IMR-90 (cell line): ENCODE measurements around the gene PARP11. TPM values are rescaled to one million over a fixed set of nuclear protein-coding genes. Genes with fewer than 3 reads are reported as not detected.

Source experiments
- ATAC-seq: fragments of 200-7000 bp; cut with Tn5 transposase; 2 replicates; pipeline ENCODE4 v1.9.1; 2020; ENCODE audit warnings: low read depth, mild to moderate bottlenecking, moderate library complexity
- BruUV-seq: library from RNA; stranded (reverse); fragments of 400-500 nt; replicated peaks from 2 replicates; lab custom pipeline; 2021; lab: Mats Ljungman, UMichigan
- CTCF ChIA-PET: fragments of 300-600 bp; formaldehyde crosslinking; extraction: SDS; loops from one replicate; lab custom pipeline; 2021; ENCODE audit warnings: antibody characterized with exemption; lab: Yijun Ruan, JAX
- POLR2A ChIA-PET: fragments of 300-600 bp; sonication (Branson Sonifier 250); formaldehyde crosslinking; loops from one replicate; lab custom pipeline; 2022; ENCODE audit warnings: antibody characterized with exemption; ENCODE audit not compliant: unreplicated experiment; lab: Charles Lee
- DNase-seq: peaks from one replicate; pipeline ENCODE4 v3.0.0; 2013
- H2AFZ ChIP-seq: replicated peaks from 2 replicates; pipeline ENCODE3; 2013; ENCODE audit warnings: low read length, mild to moderate bottlenecking; ENCODE audit not compliant: poor library complexity
- H2AK5ac ChIP-seq: 2 replicates; pipeline ENCODE4 v1.6.1; 2013; ENCODE audit warnings: low read depth, low read length, inconsistent platforms
- H2AK9ac ChIP-seq: replicated peaks from 2 replicates; pipeline ENCODE3; 2013; ENCODE audit warnings: mild to moderate bottlenecking, low read depth, low read length, moderate library complexity; ENCODE audit not compliant: poor library complexity
- H2BK120ac ChIP-seq: 2 replicates; pipeline ENCODE4 v1.6.1; 2013; ENCODE audit warnings: low read depth, low read length, inconsistent platforms
- H2BK15ac ChIP-seq: 3 replicates; pipeline ENCODE4 v1.6.1; 2013; ENCODE audit warnings: low read depth, low read length, inconsistent platforms
- H2BK20ac ChIP-seq: 2 replicates; pipeline ENCODE4 v1.6.1; 2013; ENCODE audit warnings: low read depth, mild to moderate bottlenecking, inconsistent platforms, low read length, moderate library complexity
- H2BK5ac ChIP-seq: 2 replicates; pipeline ENCODE4 v1.6.1; 2013; ENCODE audit warnings: mild to moderate bottlenecking, low read depth, low read length, inconsistent platforms; ENCODE audit not compliant: poor library complexity, severe bottlenecking
- H3K14ac ChIP-seq: replicated peaks from 2 replicates; pipeline ENCODE4 v1.6.1; 2013; ENCODE audit warnings: low read depth, low read length, inconsistent platforms
- H3K18ac ChIP-seq: 2 replicates; pipeline ENCODE4 v1.6.1; 2013; ENCODE audit warnings: low read depth, low read length, control low read depth
- H3K23ac ChIP-seq: 2 replicates; pipeline ENCODE4 v1.6.1; 2013; ENCODE audit warnings: low read depth, low read length, inconsistent platforms
- H3K27ac ChIP-seq: 2 replicates; pipeline ENCODE4 v1.5.1; 2013; ENCODE audit warnings: mild to moderate bottlenecking, control low read depth, low read length; ENCODE audit not compliant: insufficient read depth
- H3K27me3 ChIP-seq: 2 replicates; pipeline ENCODE4 v1.6.1; 2013; ENCODE audit warnings: low read length; ENCODE audit not compliant: control insufficient read depth, insufficient read depth
- H3K36me3 ChIP-seq: 2 replicates; pipeline ENCODE4 v1.6.1; 2013; ENCODE audit warnings: low read length, mixed read lengths; ENCODE audit not compliant: control insufficient read depth, insufficient read depth
- H3K4ac ChIP-seq: 2 replicates; pipeline ENCODE4 v1.6.1; 2013; ENCODE audit warnings: low read depth, low read length, inconsistent platforms
- H3K4me1 ChIP-seq: 2 replicates; pipeline ENCODE4 v1.6.1; 2013; ENCODE audit warnings: low read length, mixed read lengths; ENCODE audit not compliant: control insufficient read depth, insufficient read depth
- H3K4me2 ChIP-seq: 2 replicates; pipeline ENCODE4 v1.6.1; 2013; ENCODE audit warnings: low read depth, mild to moderate bottlenecking, control low read depth, low read length, moderate library complexity
- H3K4me3 ChIP-seq: 2 replicates; pipeline ENCODE4 v1.5.1; 2013; ENCODE audit warnings: low read depth, mild to moderate bottlenecking, control low read depth, low read length, moderate library complexity; ENCODE audit not compliant: insufficient read depth
- H3K56ac ChIP-seq: 2 replicates; pipeline ENCODE4 v1.6.1; 2013; ENCODE audit warnings: low read length, inconsistent platforms; ENCODE audit not compliant: insufficient read depth; ENCODE audit errors: extremely low read depth
- H3K79me1 ChIP-seq, 2 experiments: 2 replicates each; pipeline ENCODE4 v1.6.1; 2013; ENCODE audit warnings: low read length in 2 of 2, inconsistent platforms in 1 of 2, low read depth in 1 of 2
- H3K9ac ChIP-seq: 2 replicates; pipeline ENCODE4 v1.6.1; 2013; ENCODE audit warnings: low read depth, low read length, control low read depth
- H3K9me1 ChIP-seq: 2 replicates; pipeline ENCODE4 v1.6.1; 2013; ENCODE audit warnings: low read length, inconsistent platforms; ENCODE audit not compliant: insufficient read depth
- H3K9me3 ChIP-seq: 2 replicates; pipeline ENCODE4 v1.6.1; 2013; ENCODE audit warnings: low read length; ENCODE audit not compliant: control insufficient read depth, insufficient read depth
- H4K20me1 ChIP-seq: 2 replicates; pipeline ENCODE4 v1.6.1; 2013; ENCODE audit warnings: low read length, inconsistent platforms; ENCODE audit not compliant: insufficient read depth
- H4K5ac ChIP-seq: 2 replicates; pipeline ENCODE4 v1.6.1; 2013; ENCODE audit warnings: mild to moderate bottlenecking, low read depth, low read length, control low read depth
- H4K8ac ChIP-seq, 2 experiments: 2 replicates each; pipeline ENCODE4 v1.6.1; 2013; ENCODE audit warnings: low read depth in 2 of 2, low read length in 2 of 2, control low read depth in 1 of 2, inconsistent platforms in 1 of 2
- H4K91ac ChIP-seq: 2 replicates; pipeline ENCODE4 v1.6.1; 2013; ENCODE audit warnings: low read depth, low read length, inconsistent platforms; ENCODE audit not compliant: insufficient read depth
- CEBPB ChIP-seq: IDR thresholded peaks from 2 replicates; pipeline ENCODE4 v1.6.1; 2012; ENCODE audit warnings: low read depth, low read length, improper control_type of control experiment
- CTCF ChIP-seq: conservative IDR thresholded peaks from 2 replicates; pipeline ENCODE4 v1.5.1; 2012; ENCODE audit warnings: mild to moderate bottlenecking, low read depth, low read length, improper control_type of control experiment
- FOS ChIP-seq: fragments of 150-350 bp; IDR thresholded peaks from 2 replicates; pipeline ENCODE4 v1.6.1; 2016; ENCODE audit warnings: low read depth, low read length
- MAFK ChIP-seq: IDR thresholded peaks from 2 replicates; pipeline ENCODE4 v1.6.1; 2012; ENCODE audit warnings: low read depth, low read length, improper control_type of control experiment
- NFE2L2 ChIP-seq: fragments of 150-350 bp; IDR thresholded peaks from 2 replicates; pipeline ENCODE4 v1.6.1; 2016; ENCODE audit warnings: low read depth, mild to moderate bottlenecking, low read length
- POLR2A ChIP-seq: IDR thresholded peaks from 2 replicates; pipeline ENCODE4 v1.6.1; 2012; ENCODE audit warnings: mild to moderate bottlenecking, low read depth, low read length
- RAD21 ChIP-seq: IDR thresholded peaks from 2 replicates; pipeline ENCODE4 v1.6.1; 2012; ENCODE audit warnings: low read length, improper control_type of control experiment
- RCOR1 ChIP-seq: IDR thresholded peaks from 2 replicates; pipeline ENCODE4 v1.6.1; 2012; ENCODE audit warnings: mild to moderate bottlenecking, low read length, improper control_type of control experiment; ENCODE audit not compliant: insufficient replicate concordance
- RFX5 ChIP-seq: IDR thresholded peaks from 2 replicates; pipeline ENCODE4 v1.8.0; 2012; ENCODE audit warnings: low read depth, mild to moderate bottlenecking, low read length, moderate library complexity
- SMC3 ChIP-seq: fragments of 150-350 bp; IDR thresholded peaks from 2 replicates; pipeline ENCODE4 v1.6.1; 2016; ENCODE audit warnings: low read depth, mild to moderate bottlenecking, antibody characterized with exemption, low read length, moderate library complexity
- WGBS, 2 experiments: methylation state at CpG; one replicate each; pipeline versions ENCODE4 v1.1.5 to v1.1.7; 2013; ENCODE audit warnings: missing lambda C conversion rate in 2 of 2; ENCODE audit not compliant: insufficient read length in 1 of 2; ENCODE audit errors: extremely low coverage in 2 of 2; 5-methylcytosine and 5-hydroxymethylcytosine counted together
- dilution Hi-C: fragments of 300-500 bp; cut with HindIII; formaldehyde crosslinking; loops from one replicate; pipeline ENCODE4 v1.14.3; 2018; ENCODE audit warnings: low sequenced_read_pairs; ENCODE audit not compliant: unreplicated experiment
- in situ Hi-C: fragments of 300-500 bp; cut with MboI; formaldehyde crosslinking; loops from 3 replicates; pipeline ENCODE4 v1.14.3; 2019; ENCODE audit warnings: low sequenced_read_pairs, inconsistent platforms, mixed read lengths
- intact Hi-C: fragments of 100-400 bp; cut with micrococcal nuclease; formaldehyde crosslinking; loops from 2 replicates; pipeline ENCODE4 v1.10.0; 2022
- polyA plus RNA-seq, 3 experiments: library from polyadenylated mRNA; depleted of rRNA; stranded (reverse); fragments of >200 nt; gene quantifications; 2 replicates each; pipeline ENCODE4 v1.2.3, GENCODE V29; 2012; ENCODE audit warnings: low replicate concordance in 1 of 3
- total RNA-seq: library from RNA; depleted of rRNA; stranded (reverse); fragments of >200 nt; gene quantifications from 2 replicates; pipeline ENCODE4 v1.2.3, GENCODE V29; 2012

PARP11 gene
- total and polyA plus RNA-seq, 2 of the 4 experiments (the other 2 are of a cell fraction) = 1.8 to 3.0 TPM

- Histone ChIP-seq H2AK9ac (no peak overlapping the region), H4K91ac (no peak overlapping the region), H2AFZ (no peak overlapping the region), H2BK15ac (no peak overlapping the region), H3K14ac (no peak overlapping the region), H3K4me2 (no peak overlapping the region), H3K27me3 (peaks cover 5% of the 10 kb centered on the region; the same call in 1 of the 2 replicates), H3K27ac (no peak overlapping the region), H3K9me1 (no peaks in the 10 kb centered on the region), H3K56ac (no peak overlapping the region), H4K8ac (no peak overlapping the region), H2BK20ac (no peak overlapping the region), H2BK120ac (no peak overlapping the region), H3K79me1 (no peaks in the 10 kb centered on the region), H3K4me3 (no peak overlapping the region), H3K4ac (no peak overlapping the region), H3K9ac (no peak overlapping the region), H2AK5ac (no peak overlapping the region), H3K9me3 (no peaks in the 10 kb centered on the region), H3K4me1 (no peaks in the 10 kb centered on the region), H3K36me3 (no peaks in the 10 kb centered on the region), H2BK5ac (no peak overlapping the region), H4K5ac (no peak overlapping the region), H3K23ac (no peak overlapping the region), H4K20me1 (no peaks in the 10 kb centered on the region), H3K18ac (no peak overlapping the region)
- ChIA-PET CTCF (interaction anchor here (1.3 kb wide), 1 partner anchor 12 kb away, joined by 4 read pairs; no protein-coding TSS in a partner anchor), POLR2A (no interaction called here)
- in situ Hi-C loops = loop anchor here (10.0 kb wide), 1 partner anchor 481 kb away; no protein-coding TSS in a partner anchor
- no peak for DNase-seq
- TF ChIP-seq NFE2L2 (no peak), RCOR1 (no peak), CEBPB (no peak), FOS (no peak), RFX5 (no peak), CTCF (no peak), POLR2A (no peak), SMC3 (no peak), MAFK (no peak), RAD21 (no peak)
- no peak for ATAC-seq
- dilution Hi-C loops = no loop called here
- 40% methylated on average over 1 of the region's 5 CpGs; no CpG with 5 or more reads in 1 of the 2 experiments for WGBS, 2 experiments
- intact Hi-C loops = no loop called here
- no TSS peak for BruUV-seq
Observed at GRCh38 chr12:3795492-3796133, 77.6 kb downstream of the PARP11 start.
